Lung (tissue), 13 donors: ENCODE results near the gene E2F4. TPM values are rescaled to one million over a fixed set of nuclear protein-coding genes. Genes with fewer than 3 reads are reported as not detected.
A peak's percentile ranks its signal among the peaks of the same experiment; 100 is the strongest.

Source experiments
- ATAC-seq: fragments of 200-7000 bp; cut with Tn5 transposase; one replicate; pipeline ENCODE4 v1.9.1; 2020; ENCODE audit warnings: moderate number of reproducible peaks; ENCODE audit not compliant: insufficient read depth, low FRiP score
- DNase-seq, 3 donors: peaks; one replicate each; pipeline ENCODE4 v3.0.0-alpha.2; 2013 to 2017
- H3K27ac ChIP-seq, 2 donors: one replicate each; pipeline ENCODE4 v1.5.1; 2013; ENCODE audit warnings: mild to moderate bottlenecking in 2 of 2, moderate library complexity in 2 of 2, control low read depth in 1 of 2, inconsistent platforms in 1 of 2, low read depth in 1 of 2, low read length in 1 of 2
- H3K27me3 ChIP-seq, 3 donors: one replicate each; pipeline ENCODE4 v1.5.1; 2013; ENCODE audit warnings: low read length in 2 of 3; ENCODE audit not compliant: control insufficient read depth in 3 of 3, insufficient read depth in 3 of 3
- H3K36me3 ChIP-seq, 4 donors: one replicate each; pipeline ENCODE4 v1.5.1; 2013; ENCODE audit warnings: low read length in 4 of 4, mild to moderate bottlenecking in 1 of 4, moderate library complexity in 1 of 4; ENCODE audit not compliant: control insufficient read depth in 4 of 4, insufficient read depth in 4 of 4
- H3K4me1 ChIP-seq, 5 donors: one replicate each; pipeline ENCODE4 v1.5.1; 2013; ENCODE audit warnings: low read length in 5 of 5, mild to moderate bottlenecking in 2 of 5, moderate library complexity in 1 of 5; ENCODE audit not compliant: control insufficient read depth in 5 of 5, insufficient read depth in 5 of 5
- H3K4me3 ChIP-seq: one replicate; pipeline ENCODE4 v1.5.1; 2013; ENCODE audit warnings: mild to moderate bottlenecking, control low read depth, moderate library complexity
- H3K9ac ChIP-seq, 2 donors: one replicate each; pipeline ENCODE4 v1.5.1; 2013; ENCODE audit warnings: low read length in 2 of 2, control low read depth in 1 of 2; ENCODE audit not compliant: insufficient read depth in 1 of 2
- H3K9me3 ChIP-seq, 4 donors: one replicate each; pipeline ENCODE4 v1.5.1; 2013; ENCODE audit warnings: low read length in 3 of 4, mild to moderate bottlenecking in 1 of 4, moderate library complexity in 1 of 4; ENCODE audit not compliant: control insufficient read depth in 4 of 4, insufficient read depth in 3 of 4
- WGBS, 2 donors: extraction: QIAGEN DNeasy Blood & Tissue Kit; methylation state at CpG; one replicate each; pipeline ENCODE4 v1.1.7; 2013; 5-methylcytosine and 5-hydroxymethylcytosine counted together
- polyA plus RNA-seq, 2 donors: library from polyadenylated mRNA; stranded (reverse); fragments of 200-250 nt; gene quantifications; one replicate each; pipeline ENCODE4 v1.2.1, GENCODE V29; 2013
- small RNA-seq: library from RNA; depleted of rRNA; stranded (forward); fragments of <200 nt; gene quantifications from one replicate; pipeline ENCODE3, GENCODE V24; 2014; ENCODE audit warnings: low replicate concordance
- total RNA-seq, 2 donors: library from RNA; depleted of rRNA in 1 of 2; stranded (reverse); fragments of >200 nt in 1 of 2; gene quantifications; one replicate each; pipeline ENCODE4 v1.2.1, GENCODE V29; 2014 to 2021
- TF ChIP-seq, protein P1 (sequence below): IDR thresholded peaks from 2 replicates; pipeline ENCODE4 v1.5.1; 2012; ENCODE audit warnings: mild to moderate bottlenecking; ENCODE audit errors: control extremely low read depth, extremely low read depth
- donor health status: control.
- donor health status: control.
- donor health status: Bipolar disorder and iron deficiency.
- donor health status: healthy.
- donor health status: DM: yes; HTN: yes; CAD: no.

E2F4 gene
- total and polyA plus RNA-seq, 4 donors: 27.8 to 86.1 (median 56.4) TPM

DNA sequence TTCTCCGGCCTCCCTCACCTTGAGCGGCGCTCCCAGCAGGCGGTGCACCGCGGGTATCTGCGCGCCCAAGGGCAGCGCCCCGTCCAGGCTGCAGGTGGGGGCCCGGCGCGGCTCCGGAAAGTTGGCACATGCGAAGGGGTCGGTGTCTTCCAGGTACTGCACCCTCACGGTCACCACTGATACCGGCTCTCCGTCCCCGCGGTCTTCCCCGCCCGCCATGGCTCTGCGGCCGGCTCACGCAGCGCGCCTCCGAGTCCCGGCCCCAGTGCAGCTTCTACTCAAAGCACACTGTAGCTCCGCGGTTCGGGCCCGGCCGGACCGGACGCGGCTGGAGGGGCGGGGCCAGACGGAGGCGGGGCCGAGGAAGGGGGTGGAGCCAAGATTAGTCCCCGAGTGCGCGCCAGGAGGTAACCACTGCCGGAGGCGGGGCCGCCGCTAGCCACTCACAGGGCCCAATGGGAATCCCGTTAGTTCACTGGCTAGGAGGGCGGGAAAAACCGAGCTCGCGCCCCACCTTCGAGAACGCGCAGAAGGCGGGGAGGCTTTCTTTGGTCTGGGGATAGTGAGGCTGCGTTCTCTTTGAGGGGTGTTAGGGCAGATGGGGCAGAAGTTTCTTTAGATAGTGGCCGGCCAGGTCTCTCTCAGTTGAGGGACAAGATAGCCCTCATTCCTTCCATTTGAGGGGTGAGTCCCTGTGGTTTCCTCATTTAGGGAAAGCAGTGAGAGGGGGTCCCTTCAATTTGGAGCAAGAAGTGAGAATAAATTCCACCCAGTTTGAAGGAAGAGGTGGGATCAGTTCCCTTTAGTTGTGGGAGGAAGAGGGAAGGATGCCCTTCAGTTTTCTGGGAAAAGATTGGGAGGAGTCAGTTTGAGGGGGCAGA lies 55.5 kb downstream of the E2F4 start, which contains the start of gene FHOD1:
Gene FHOD1 (minus strand): TSS at position 290 of the 881 bp plus-strand sequence. CDS start 71 bp downstream, at position 219.
- TF ChIP-seq, protein P1, sequence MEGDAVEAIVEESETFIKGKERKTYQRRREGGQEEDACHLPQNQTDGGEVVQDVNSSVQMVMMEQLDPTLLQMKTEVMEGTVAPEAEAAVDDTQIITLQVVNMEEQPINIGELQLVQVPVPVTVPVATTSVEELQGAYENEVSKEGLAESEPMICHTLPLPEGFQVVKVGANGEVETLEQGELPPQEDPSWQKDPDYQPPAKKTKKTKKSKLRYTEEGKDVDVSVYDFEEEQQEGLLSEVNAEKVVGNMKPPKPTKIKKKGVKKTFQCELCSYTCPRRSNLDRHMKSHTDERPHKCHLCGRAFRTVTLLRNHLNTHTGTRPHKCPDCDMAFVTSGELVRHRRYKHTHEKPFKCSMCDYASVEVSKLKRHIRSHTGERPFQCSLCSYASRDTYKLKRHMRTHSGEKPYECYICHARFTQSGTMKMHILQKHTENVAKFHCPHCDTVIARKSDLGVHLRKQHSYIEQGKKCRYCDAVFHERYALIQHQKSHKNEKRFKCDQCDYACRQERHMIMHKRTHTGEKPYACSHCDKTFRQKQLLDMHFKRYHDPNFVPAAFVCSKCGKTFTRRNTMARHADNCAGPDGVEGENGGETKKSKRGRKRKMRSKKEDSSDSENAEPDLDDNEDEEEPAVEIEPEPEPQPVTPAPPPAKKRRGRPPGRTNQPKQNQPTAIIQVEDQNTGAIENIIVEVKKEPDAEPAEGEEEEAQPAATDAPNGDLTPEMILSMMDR: no peak
- peak; percentile 80 for ATAC-seq
- H3K4me1 ChIP-seq: peaks cover 10 to 61% (median 29%) of the 10 kb centered on the region in 5 donors

DNA sequence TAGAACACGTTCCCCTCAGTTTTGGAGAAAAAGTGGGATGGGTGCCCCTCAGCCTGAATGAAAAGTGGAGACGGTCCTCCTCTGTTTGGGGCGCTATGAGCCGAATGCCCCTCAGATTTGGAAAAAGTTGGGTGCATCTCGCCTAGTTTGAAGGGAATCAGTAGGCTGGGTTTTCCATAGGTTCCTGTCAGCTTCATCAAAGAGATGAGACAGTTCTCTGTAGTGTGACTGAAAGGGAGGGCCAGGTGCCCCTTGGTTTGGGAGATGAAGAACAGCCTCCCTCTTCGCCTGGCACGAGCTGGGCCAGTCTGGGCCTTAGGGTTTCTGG lies 56.1 kb downstream of the E2F4 start:
- DNase-seq (no peak), ATAC-seq (no peak)
- Histone ChIP-seq H3K4me1 (peaks cover 10 to 56% (median 28%) of the 10 kb centered on the region in 5 donors), H3K36me3 (peaks cover 0 to 20% (median 2%) of the 10 kb centered on the region in 4 donors), H3K27me3 (no peaks in the 10 kb centered on the region), H3K9me3 (no peaks in the 10 kb centered on the region), H3K27ac (no peak overlapping the region), H3K4me3 (peak overlapping the region; percentile 31), H3K9ac (peak overlapping the region in 1 of 2 donors; percentile 23)
- TF ChIP-seq, protein P1: no peak
- WGBS, 2 donors: 5 to 6% methylated on average over 7 of the region's 7 CpGs

More for the DNA sequence above, 55.5 kb downstream of the E2F4 start, which contains the start of gene FHOD1:
- WGBS, 2 donors: 0% methylated on average over 60 of the region's 60 CpGs
- peak within 1 kb of the TSS; percentile 90 for H3K4me3 ChIP-seq
- H3K27ac ChIP-seq: peak within 1 kb of the TSS; percentile 96 to 98
- H3K27me3 ChIP-seq: no peaks in the 10 kb centered on the region
- peak; percentile 97 to 98 (median 98) for DNase-seq
- H3K9ac ChIP-seq: peak within 1 kb of the TSS; percentile 50 to 75
- peaks cover 0 to 16% (median 2%) of the 10 kb centered on the region in 4 donors for H3K36me3 ChIP-seq
- no peaks in the 10 kb centered on the region for H3K9me3 ChIP-seq

Small RNA genes within 50 kb of the gene (small RNA-seq; reads per million reads assigned to genes)
- 10.2 reads per million, percentile 96 among the genes with 10 or more reads in this experiment for gene MIR328

Other genes starting within 250 kb of the E2F4 start
- 1 to 10 TPM in 1 of 2 donors, under 1 TPM in 1; 0.57 to 2.6 TPM for gene CES3, start 230.9 kb upstream of the E2F4 start, total RNA-seq
- under 1 TPM; 0.85 to 0.96 TPM for gene CES3, start 230.9 kb upstream of the E2F4 start, polyA plus RNA-seq
- gene CES4A, start 203.6 kb upstream of the E2F4 start, total RNA-seq: 10 to 100 TPM; 10.5 to 29.8 TPM
- 10 to 100 TPM in 1 of 2 donors, 1 to 10 TPM in 1; 8.0 to 16.7 TPM for gene CES4A, start 203.6 kb upstream of the E2F4 start, polyA plus RNA-seq
- 10 to 100 TPM; 47.6 to 59.4 TPM for gene CBFB, start 163.0 kb upstream of the E2F4 start, total RNA-seq
- gene CBFB, start 163.0 kb upstream of the E2F4 start, polyA plus RNA-seq: 10 to 100 TPM; 23.3 to 29.6 TPM
- gene PHAF1, start 82.2 kb upstream of the E2F4 start, total RNA-seq: 10 to 100 TPM; 14.6 to 36.1 TPM
- gene PHAF1, start 82.2 kb upstream of the E2F4 start, polyA plus RNA-seq: 10 to 100 TPM in 1 of 2 donors, 1 to 10 TPM in 1; 9.1 to 12.0 TPM
- 10 to 100 TPM; 17.1 to 22.9 TPM for gene B3GNT9, start 41.2 kb upstream of the E2F4 start, total RNA-seq
- gene B3GNT9, start 41.2 kb upstream of the E2F4 start, polyA plus RNA-seq: 10 to 100 TPM in 1 of 2 donors, 1 to 10 TPM in 1; 8.4 to 12.0 TPM
- gene TRADD, start 32.2 kb upstream of the E2F4 start, total RNA-seq: 10 to 100 TPM; 12.4 to 36.1 TPM
- 10 to 100 TPM; 17.5 to 37.2 TPM for gene TRADD, start 32.2 kb upstream of the E2F4 start, polyA plus RNA-seq
- gene FBXL8, start 32.2 kb upstream of the E2F4 start, total RNA-seq: 10 to 100 TPM in 1 of 2 donors, 1 to 10 TPM in 1; 3.6 to 30.9 TPM
- 10 to 100 TPM; 18.9 to 30.3 TPM for gene FBXL8, start 32.2 kb upstream of the E2F4 start, polyA plus RNA-seq
- gene HSF4, start 27.4 kb upstream of the E2F4 start, total RNA-seq: 10 to 100 TPM in 1 of 2 donors, 1 to 10 TPM in 1; 5.1 to 28.9 TPM
- gene HSF4, start 27.4 kb upstream of the E2F4 start, polyA plus RNA-seq: 10 to 100 TPM; 13.1 to 62.5 TPM
- 10 to 100 TPM; 25.3 to 51.9 TPM for gene NOL3, start 21.6 kb upstream of the E2F4 start, total RNA-seq
- 10 to 100 TPM; 35.5 to 46.8 TPM for gene NOL3, start 21.6 kb upstream of the E2F4 start, polyA plus RNA-seq
- gene MATCAP1, start 8.2 kb upstream of the E2F4 start, total RNA-seq: 10 to 100 TPM; 33.1 to 41.8 TPM
- gene MATCAP1, start 8.2 kb upstream of the E2F4 start, polyA plus RNA-seq: 10 to 100 TPM; 18.5 to 18.8 TPM
- gene EXOC3L1, start 2.0 kb upstream of the E2F4 start, total RNA-seq: 10 to 100 TPM; 11.4 to 16.5 TPM
- gene EXOC3L1, start 2.0 kb upstream of the E2F4 start, polyA plus RNA-seq: 10 to 100 TPM in 1 of 2 donors, 1 to 10 TPM in 1; 9.7 to 12.6 TPM
- 10 to 100 TPM in 1 of 2 donors, 1 to 10 TPM in 1; 6.5 to 22.5 TPM for gene ELMO3, start 7.0 kb downstream of the E2F4 start, total RNA-seq
- gene ELMO3, start 7.0 kb downstream of the E2F4 start, polyA plus RNA-seq: 10 to 100 TPM; 13.3 to 17.7 TPM
- 10 to 100 TPM; 22.1 to 59.0 TPM for gene TMEM208, start 35.0 kb downstream of the E2F4 start, total RNA-seq
- gene TMEM208, start 35.0 kb downstream of the E2F4 start, polyA plus RNA-seq: 100 to 1,000 TPM; 128 to 196 TPM
- gene FHOD1, start 55.3 kb downstream of the E2F4 start, total RNA-seq: 100 to 1,000 TPM in 1 of 2 donors, 10 to 100 TPM in 1; 51.3 to 129 TPM
- gene FHOD1, start 55.3 kb downstream of the E2F4 start, polyA plus RNA-seq: 10 to 100 TPM; 64.1 to 67.0 TPM
- 1 to 10 TPM; 4.2 to 5.9 TPM for gene SLC9A5, start 56.8 kb downstream of the E2F4 start, total RNA-seq
- 1 to 10 TPM; 1.2 to 2.4 TPM for gene SLC9A5, start 56.8 kb downstream of the E2F4 start, polyA plus RNA-seq
- gene PLEKHG4, start 87.4 kb downstream of the E2F4 start, total RNA-seq: 10 to 100 TPM; 14.6 to 26.9 TPM
- 10 to 100 TPM in 1 of 2 donors, 1 to 10 TPM in 1; 9.0 to 19.5 TPM for gene PLEKHG4, start 87.4 kb downstream of the E2F4 start, polyA plus RNA-seq
- gene KCTD19, start 134.6 kb downstream of the E2F4 start, total RNA-seq: 1 to 10 TPM in 1 of 2 donors, under 1 TPM in 1; 0.40 to 5.1 TPM
- under 1 TPM; 0.07 to 0.24 TPM for gene KCTD19, start 134.6 kb downstream of the E2F4 start, polyA plus RNA-seq
- gene LRRC36, start 134.7 kb downstream of the E2F4 start, total RNA-seq: 100 to 1,000 TPM in 1 of 2 donors, 10 to 100 TPM in 1; 14.4 to 103 TPM
- gene LRRC36, start 134.7 kb downstream of the E2F4 start, polyA plus RNA-seq: 10 to 100 TPM in 1 of 2 donors, 1 to 10 TPM in 1; 2.1 to 18.8 TPM
- 100 to 1,000 TPM; 183 to 371 TPM for gene TPPP3, start 201.3 kb downstream of the E2F4 start, total RNA-seq
- 100 to 1,000 TPM; 164 to 186 TPM for gene TPPP3, start 201.3 kb downstream of the E2F4 start, polyA plus RNA-seq
- gene ZDHHC1, start 224.3 kb downstream of the E2F4 start, total RNA-seq: 10 to 100 TPM; 14.9 to 31.8 TPM
- gene ZDHHC1, start 224.3 kb downstream of the E2F4 start, polyA plus RNA-seq: 10 to 100 TPM; 10.9 to 27.4 TPM
- 1 to 10 TPM; 6.5 to 6.8 TPM for gene HSD11B2, start 239.0 kb downstream of the E2F4 start, total RNA-seq
- 10 to 100 TPM in 1 of 2 donors, 1 to 10 TPM in 1; 2.6 to 39.8 TPM for gene HSD11B2, start 239.0 kb downstream of the E2F4 start, polyA plus RNA-seq